CD8-positive, alpha-beta memory T cell (primary cell): ENCODE data around the gene OSBP2. TPM values are rescaled to one million over a fixed set of nuclear protein-coding genes. Genes with fewer than 3 reads are reported as not detected.

Experiments
- CTCF ChIA-PET: fragments of 350-600 bp; sonication (Branson Sonifier 250); formaldehyde crosslinking; loops from one replicate; lab custom pipeline; 2021; ENCODE audit warnings: antibody characterized with exemption; lab: Charles Lee
- POLR2A ChIA-PET: fragments of 350-600 bp; sonication (Branson Sonifier 250); formaldehyde crosslinking; loops from one replicate; lab custom pipeline; 2021; ENCODE audit warnings: antibody characterized with exemption; lab: Charles Lee
- DNase-seq, 5 donors: peaks; one replicate each; pipeline versions ENCODE4 v3.0.0 to v3.0.0-alpha.2; 2020 to 2022; ENCODE audit warnings: mixed read lengths in 1 of 5
- H3K27ac ChIP-seq: one replicate; pipeline ENCODE4 v1.7.0; 2013; ENCODE audit warnings: low read depth, mild to moderate bottlenecking, low read length, moderate library complexity
- H3K27me3 ChIP-seq: 2 replicates; pipeline ENCODE4 v1.7.0; 2013; ENCODE audit warnings: low read length, mild to moderate bottlenecking; ENCODE audit not compliant: insufficient read depth, poor library complexity, severe bottlenecking
- H3K36me3 ChIP-seq: 2 replicates; pipeline ENCODE4 v1.7.0; 2013; ENCODE audit warnings: mild to moderate bottlenecking, low read length, moderate library complexity; ENCODE audit not compliant: insufficient read depth
- H3K4me1 ChIP-seq: 2 replicates; pipeline ENCODE4 v1.7.0; 2013; ENCODE audit warnings: mild to moderate bottlenecking, low read length, moderate library complexity; ENCODE audit not compliant: insufficient read depth
- H3K4me3 ChIP-seq: 2 replicates; pipeline ENCODE4 v1.7.0; 2013; ENCODE audit warnings: mild to moderate bottlenecking, low read length
- H3K9me3 ChIP-seq: 2 replicates; pipeline ENCODE4 v1.7.0; 2013; ENCODE audit warnings: mild to moderate bottlenecking, low read length
- H3K27ac Mint-ChIP-seq, 8 donors: one replicate each; pipeline ENCODE4 v1.8.0; 2020 to 2021; ENCODE audit warnings: mixed read lengths in 8 of 8, mild to moderate bottlenecking in 6 of 8, inconsistent platforms in 3 of 8, moderate library complexity in 3 of 8
- H3K27me3 Mint-ChIP-seq, 2 donors: one replicate each; pipeline ENCODE4 v1.8.0; 2020 to 2021; ENCODE audit warnings: mixed read lengths in 2 of 2, mild to moderate bottlenecking in 1 of 2, moderate library complexity in 1 of 2
- H3K36me3 Mint-ChIP-seq, 3 donors: one replicate each; pipeline ENCODE4 v1.8.0; 2020 to 2021; ENCODE audit warnings: mixed read lengths in 3 of 3, inconsistent platforms in 1 of 3, mild to moderate bottlenecking in 1 of 3
- H3K4me1 Mint-ChIP-seq, 3 donors: one replicate each; pipeline ENCODE4 v1.8.0; 2020 to 2021; ENCODE audit warnings: mixed read lengths in 3 of 3, inconsistent platforms in 1 of 3, mild to moderate bottlenecking in 1 of 3
- H3K4me3 Mint-ChIP-seq, 7 donors: one replicate each; pipeline ENCODE4 v1.8.0; 2020 to 2021; ENCODE audit warnings: mixed read lengths in 7 of 7, mild to moderate bottlenecking in 6 of 7, moderate library complexity in 4 of 7, inconsistent platforms in 2 of 7
- H3K9me3 Mint-ChIP-seq, 5 donors: one replicate each; pipeline ENCODE4 v1.8.0; 2020 to 2022; ENCODE audit warnings: mixed read lengths in 5 of 5, mild to moderate bottlenecking in 3 of 5, moderate library complexity in 2 of 5, inconsistent platforms in 1 of 5
- polyA plus RNA-seq: library from polyadenylated mRNA; unstranded; fragments of 300-500 nt; fragmentation: Illumina TruSeq; gene quantifications from one replicate; pipeline ENCODE4 v1.2.3, GENCODE V29; 2021
- total RNA-seq, 2 experiments: library from RNA; stranded (reverse); gene quantifications; one replicate each; pipeline ENCODE4 v1.2.3, GENCODE V29; 2021

Gene OSBP2
- total and polyA plus RNA-seq, 3 experiments from 2014 or later, result 0.66 to 0.74 (median 0.74) TPM

- Histone ChIP-seq H3K4me1 (no peaks in the 10 kb centered on the region), H3K9me3 (no peaks in the 10 kb centered on the region), H3K36me3 (no peaks in the 10 kb centered on the region), H3K27ac (no peak overlapping the region), H3K4me3 (no peak overlapping the region), H3K27me3 (peaks cover 10% of the 10 kb centered on the region)
- POLR2A ChIA-PET, result no interaction called here
- H3K9me3 Mint-ChIP-seq, result no peaks in the 10 kb centered on the region
- peaks cover 28 to 50% of the 10 kb centered on the region in 2 donors for H3K27me3 Mint-ChIP-seq
- H3K4me1 Mint-ChIP-seq, result peaks cover 2 to 7% (median 6%) of the 10 kb centered on the region in 3 donors
- no peaks in the 10 kb centered on the region for H3K36me3 Mint-ChIP-seq
- CTCF ChIA-PET, result no interaction called here
- H3K27ac Mint-ChIP-seq, result no peak overlapping the region
- DNase-seq, result no peak
- H3K4me3 Mint-ChIP-seq, result no peak overlapping the region
Measured at GRCh38 chr22:30826670-30827355, 132.1 kb downstream of the OSBP2 start.

GRCh38 chr22:30827646-30828045, 133.0 kb downstream of the OSBP2 start:
- Mint-ChIP-seq H3K27me3 (peaks cover 28 to 49% of the 10 kb centered on the region in 2 donors), H3K4me1 (peaks cover 2 to 7% (median 6%) of the 10 kb centered on the region in 3 donors), H3K36me3 (no peaks in the 10 kb centered on the region), H3K27ac (no peak overlapping the region), H3K4me3 (no peak overlapping the region), H3K9me3 (no peaks in the 10 kb centered on the region)
- Histone ChIP-seq H3K27me3 (peaks cover 7% of the 10 kb centered on the region), H3K4me3 (no peak overlapping the region), H3K27ac (no peak overlapping the region), H3K36me3 (no peaks in the 10 kb centered on the region), H3K9me3 (no peaks in the 10 kb centered on the region), H3K4me1 (no peaks in the 10 kb centered on the region)
- POLR2A ChIA-PET, result no interaction called here
- CTCF ChIA-PET, result no interaction called here
- no peak for DNase-seq

GRCh38 chr22:30828187-30829155, 133.8 kb downstream of the OSBP2 start:
- Histone ChIP-seq H3K4me1 (no peaks in the 10 kb centered on the region), H3K27me3 (peaks cover 7% of the 10 kb centered on the region), H3K27ac (no peak overlapping the region), H3K36me3 (no peaks in the 10 kb centered on the region), H3K9me3 (no peaks in the 10 kb centered on the region), H3K4me3 (no peak overlapping the region)
- Mint-ChIP-seq H3K27me3 (peaks cover 21 to 44% of the 10 kb centered on the region in 2 donors), H3K36me3 (no peaks in the 10 kb centered on the region), H3K4me1 (peaks cover 0 to under 1% (median under 1%) of the 10 kb centered on the region in 3 donors), H3K4me3 (no peak overlapping the region), H3K27ac (no peak overlapping the region), H3K9me3 (no peaks in the 10 kb centered on the region)
- CTCF ChIA-PET, result no interaction called here
- no peak for DNase-seq
- POLR2A ChIA-PET, result no interaction called here

GRCh38 chr22:30829901-30830550, 135.4 kb downstream of the OSBP2 start:
- Mint-ChIP-seq H3K36me3 (no peaks in the 10 kb centered on the region), H3K9me3 (no peaks in the 10 kb centered on the region), H3K27ac (peak overlapping the region in 1 of 8 donors; percentile 87), H3K4me1 (no peaks in the 10 kb centered on the region), H3K27me3 (peaks cover 12 to 29% of the 10 kb centered on the region in 2 donors), H3K4me3 (no peak overlapping the region)
- Histone ChIP-seq H3K4me1 (no peaks in the 10 kb centered on the region), H3K36me3 (no peaks in the 10 kb centered on the region), H3K4me3 (no peak overlapping the region), H3K9me3 (no peaks in the 10 kb centered on the region), H3K27ac (no peak overlapping the region), H3K27me3 (no peaks in the 10 kb centered on the region)
- CTCF ChIA-PET, result no interaction called here
- DNase-seq, result no peak
- POLR2A ChIA-PET, result no interaction called here

GRCh38 chr22:30830907-30831306, 136.2 kb downstream of the OSBP2 start:
- no peak overlapping the region for H3K27ac ChIP-seq
- H3K9me3 Mint-ChIP-seq, result no peaks in the 10 kb centered on the region
- ChIA-PET POLR2A (no interaction called here), CTCF (no interaction called here)
- no peaks in the 10 kb centered on the region for H3K27me3 ChIP-seq
- no peak overlapping the region for H3K4me3 Mint-ChIP-seq
- H3K4me3 ChIP-seq, result no peak overlapping the region
- H3K4me1 ChIP-seq, result no peaks in the 10 kb centered on the region
- H3K36me3 Mint-ChIP-seq, result no peaks in the 10 kb centered on the region
- H3K4me1 Mint-ChIP-seq, result no peaks in the 10 kb centered on the region
- H3K27me3 Mint-ChIP-seq, result peaks cover 8 to 25% of the 10 kb centered on the region in 2 donors
- H3K27ac Mint-ChIP-seq, result no peak overlapping the region
- DNase-seq, result no peak
- H3K36me3 ChIP-seq, result no peaks in the 10 kb centered on the region
- no peaks in the 10 kb centered on the region for H3K9me3 ChIP-seq

GRCh38 chr22:30832407-30832987, 137.8 kb downstream of the OSBP2 start:
- POLR2A ChIA-PET, result no interaction called here
- no peaks in the 10 kb centered on the region for H3K27me3 ChIP-seq
- H3K4me1 ChIP-seq, result no peaks in the 10 kb centered on the region
- H3K9me3 ChIP-seq, result no peaks in the 10 kb centered on the region
- no peak overlapping the region for H3K4me3 ChIP-seq
- no peak overlapping the region for H3K27ac Mint-ChIP-seq
- H3K36me3 ChIP-seq, result no peaks in the 10 kb centered on the region
- H3K9me3 Mint-ChIP-seq, result peaks cover 0 to 5% (median 0%) of the 10 kb centered on the region in 5 donors
- no peak overlapping the region for H3K27ac ChIP-seq
- CTCF ChIA-PET, result no interaction called here
- H3K27me3 Mint-ChIP-seq, result peaks cover 3 to 23% of the 10 kb centered on the region in 2 donors
- no peaks in the 10 kb centered on the region for H3K36me3 Mint-ChIP-seq
- H3K4me3 Mint-ChIP-seq, result no peak overlapping the region
- H3K4me1 Mint-ChIP-seq, result no peaks in the 10 kb centered on the region
- DNase-seq, result no peak

- Mint-ChIP-seq H3K4me3 (no peak overlapping the region), H3K36me3 (peaks cover 0 to 6% (median 0%) of the 10 kb centered on the region in 3 donors), H3K4me1 (no peaks in the 10 kb centered on the region), H3K9me3 (peaks cover 0 to 10% (median 6%) of the 10 kb centered on the region in 5 donors), H3K27me3 (peaks cover 3 to 23% of the 10 kb centered on the region in 2 donors), H3K27ac (no peak overlapping the region)
- H3K4me1 ChIP-seq, result no peaks in the 10 kb centered on the region
- no peak overlapping the region for H3K4me3 ChIP-seq
- H3K27me3 ChIP-seq, result no peaks in the 10 kb centered on the region
- CTCF ChIA-PET, result no interaction called here
- H3K9me3 ChIP-seq, result no peaks in the 10 kb centered on the region
- POLR2A ChIA-PET, result no interaction called here
- H3K27ac ChIP-seq, result no peak overlapping the region
- DNase-seq, result no peak
- H3K36me3 ChIP-seq, result no peaks in the 10 kb centered on the region
Measured at GRCh38 chr22:30833322-30833721, 138.6 kb downstream of the OSBP2 start.
